ENCODE results near the gene ANO2.

- no peak for TF ChIP-seq POLR2A (IDR thresholded peaks at IDR 0.05; ENCODE audit: low read length)
- TF ChIP-seq GATA1 (IDR thresholded peaks at IDR 0.05; ENCODE audit: low read depth, low read length): no peak
Measured at GRCh38 chr12:5518584-5519365, 426.3 kb downstream of the ANO2 start.
